Thoracic aorta (tissue), 2 donors: ENCODE data around the gene SMAD6. TPM values are rescaled to one million over a fixed set of nuclear protein-coding genes. Genes with fewer than 3 reads are reported as not detected.

Experiments
- ATAC-seq: fragments of 150-250 bp; one replicate; pipeline ENCODE4 v1.8.0; 2017; ENCODE audit warnings: low read depth; ENCODE audit not compliant: insufficient number of reproducible peaks, low FRiP score
- DNase-seq: peaks from one replicate; pipeline ENCODE4 v3.0.0-alpha.2; 2020; ENCODE audit warnings: low spot score
- H3K27ac ChIP-seq, 2 donors: fragments of 200-600 bp; sonication (generic); 1 replicate in 1 of 2; 2 replicates in 1 of 2; pipeline ENCODE4 v1.5.1; 2016; ENCODE audit warnings: mild to moderate bottlenecking in 2 of 2, moderate library complexity in 2 of 2
- H3K27me3 ChIP-seq: fragments of 200-600 bp; sonication (generic); replicated peaks from 2 replicates; pipeline ENCODE4 v1.6.0; 2016; ENCODE audit warnings: mild to moderate bottlenecking; ENCODE audit not compliant: insufficient read depth
- H3K36me3 ChIP-seq: fragments of 200-600 bp; sonication (generic); one replicate; pipeline ENCODE4 v1.5.1; 2016
- H3K4me1 ChIP-seq, 2 donors: fragments of 200-600 bp; sonication (generic); 1 replicate in 1 of 2; 2 replicates in 1 of 2; pipeline versions ENCODE4 v1.5.1 to v1.6.0; 2016; ENCODE audit warnings: low read depth in 2 of 2, mild to moderate bottlenecking in 1 of 2; ENCODE audit not compliant: control insufficient read depth in 1 of 2
- H3K4me3 ChIP-seq: fragments of 200-600 bp; sonication (generic); 2 replicates; pipeline ENCODE4 v1.5.1; 2016; ENCODE audit warnings: mild to moderate bottlenecking
- H3K9me3 ChIP-seq: fragments of 200-600 bp; sonication (generic); 2 replicates; pipeline ENCODE4 v1.5.1; 2016
- total RNA-seq, 2 donors: library from RNA; depleted of rRNA; stranded (reverse); fragments of >200 nt; gene quantifications; one replicate each; pipeline versions ENCODE4 v1.1.0 to v1.2.3, GENCODE V29; 2016
- TF ChIP-seq, protein P1 (sequence below): fragments of 200-600 bp; sonication (generic); IDR thresholded peaks from one replicate; pipeline ENCODE4 v1.5.1; 2019; ENCODE audit warnings: antibody characterized with exemption

The SMAD6 gene
- total RNA-seq, 2 donors from 2014 or later, result 73.3 to 113 TPM

DNA sequence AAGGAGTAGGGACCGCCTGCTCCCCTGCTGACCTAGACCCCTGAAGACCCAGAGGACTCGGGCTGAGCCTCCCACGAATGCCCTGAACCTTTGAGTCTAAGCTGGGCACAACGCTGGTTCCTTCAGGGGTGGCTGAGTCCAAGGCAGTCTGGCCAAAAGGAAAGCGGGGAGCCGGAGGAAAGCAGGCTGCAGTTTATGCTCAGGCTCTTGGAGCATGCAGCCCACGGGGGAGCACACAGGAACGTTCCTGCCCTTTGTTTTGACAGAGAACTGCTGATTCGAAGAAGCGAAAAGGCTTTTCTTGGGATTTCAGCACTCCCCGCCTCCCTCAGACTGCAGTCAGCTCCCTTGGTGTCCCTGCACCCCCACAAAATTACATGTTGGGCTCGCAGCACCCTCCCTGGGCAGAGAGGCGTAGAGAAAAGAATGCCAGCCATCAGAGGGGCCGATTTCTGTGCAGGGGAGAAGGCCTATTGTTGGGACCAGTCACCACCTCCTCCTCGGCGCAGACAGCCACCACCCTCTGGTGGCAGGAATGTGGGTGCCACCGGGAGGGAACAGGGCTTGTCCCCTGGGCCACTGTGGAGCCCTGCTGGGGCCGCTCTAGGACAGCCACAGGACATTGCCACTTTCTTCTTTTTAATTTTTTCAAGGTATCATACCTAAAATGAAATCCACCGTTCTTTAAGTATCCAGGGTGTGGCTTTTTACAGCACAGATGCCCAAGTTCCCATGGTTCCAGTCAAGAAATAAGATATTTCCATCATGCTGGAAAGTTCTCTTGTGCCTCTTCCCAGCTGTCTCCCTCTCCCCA lies 72.2 kb downstream of the SMAD6 start:
- peak; percentile 54 for ATAC-seq

DNA sequence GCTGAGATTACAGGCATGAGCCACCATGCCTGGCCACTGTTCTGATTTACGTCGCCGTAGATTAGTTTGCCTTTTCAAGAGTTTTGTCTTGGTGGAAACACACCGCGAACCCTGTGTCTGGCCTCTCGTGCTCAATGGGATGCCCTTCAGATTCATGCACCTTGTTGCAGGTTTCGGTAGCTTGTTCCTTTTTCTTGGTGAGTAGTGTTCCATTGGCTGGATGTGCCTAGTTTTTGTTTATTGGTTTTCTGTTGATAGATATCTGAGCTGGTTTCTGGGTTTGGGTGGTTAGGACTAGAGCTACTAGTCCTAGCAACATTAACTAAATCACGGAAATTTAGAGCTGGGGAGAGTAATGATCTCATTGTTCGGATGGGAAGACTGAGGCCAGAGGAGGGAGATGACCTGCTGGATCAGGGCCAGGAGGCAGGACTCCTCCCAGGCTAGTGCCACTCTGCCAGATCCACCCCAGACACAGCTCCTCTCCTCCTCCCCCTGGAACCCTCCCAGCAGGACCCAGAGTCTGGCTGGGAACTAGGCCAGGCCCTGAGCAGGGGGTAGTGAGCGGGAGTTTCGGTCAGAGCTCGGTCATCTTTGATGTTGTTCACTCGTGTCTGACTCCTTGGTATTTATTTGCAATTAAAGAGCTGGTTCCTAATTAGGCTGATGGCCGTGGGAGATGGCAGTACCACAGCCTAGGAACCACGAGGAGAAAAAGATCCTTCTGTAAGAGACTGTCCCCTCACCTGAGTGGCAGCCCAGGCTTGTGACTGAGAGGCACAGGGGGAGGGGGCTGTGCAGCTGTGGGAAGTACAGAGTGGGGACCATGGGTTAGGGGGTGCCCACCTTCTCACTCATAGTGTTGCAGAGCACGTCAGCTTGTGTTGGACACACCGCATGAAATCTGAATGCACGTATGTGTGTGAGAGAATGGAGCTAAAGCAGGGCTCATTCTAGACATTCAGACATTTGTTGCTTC lies 73.4 kb downstream of the SMAD6 start:
- TF ChIP-seq, protein P1, sequence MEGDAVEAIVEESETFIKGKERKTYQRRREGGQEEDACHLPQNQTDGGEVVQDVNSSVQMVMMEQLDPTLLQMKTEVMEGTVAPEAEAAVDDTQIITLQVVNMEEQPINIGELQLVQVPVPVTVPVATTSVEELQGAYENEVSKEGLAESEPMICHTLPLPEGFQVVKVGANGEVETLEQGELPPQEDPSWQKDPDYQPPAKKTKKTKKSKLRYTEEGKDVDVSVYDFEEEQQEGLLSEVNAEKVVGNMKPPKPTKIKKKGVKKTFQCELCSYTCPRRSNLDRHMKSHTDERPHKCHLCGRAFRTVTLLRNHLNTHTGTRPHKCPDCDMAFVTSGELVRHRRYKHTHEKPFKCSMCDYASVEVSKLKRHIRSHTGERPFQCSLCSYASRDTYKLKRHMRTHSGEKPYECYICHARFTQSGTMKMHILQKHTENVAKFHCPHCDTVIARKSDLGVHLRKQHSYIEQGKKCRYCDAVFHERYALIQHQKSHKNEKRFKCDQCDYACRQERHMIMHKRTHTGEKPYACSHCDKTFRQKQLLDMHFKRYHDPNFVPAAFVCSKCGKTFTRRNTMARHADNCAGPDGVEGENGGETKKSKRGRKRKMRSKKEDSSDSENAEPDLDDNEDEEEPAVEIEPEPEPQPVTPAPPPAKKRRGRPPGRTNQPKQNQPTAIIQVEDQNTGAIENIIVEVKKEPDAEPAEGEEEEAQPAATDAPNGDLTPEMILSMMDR, result no peak
- H3K27me3 ChIP-seq, result no peaks in the 10 kb centered on the region
- peak overlapping the region; percentile 58 to 77 for H3K27ac ChIP-seq
- no peak for ATAC-seq
- H3K36me3 ChIP-seq, result no peaks in the 10 kb centered on the region
- DNase-seq, result no peak
- H3K4me1 ChIP-seq, result peaks cover 28 to 73% of the 10 kb centered on the region in 2 donors
- no peak overlapping the region for H3K4me3 ChIP-seq
- no peaks in the 10 kb centered on the region for H3K9me3 ChIP-seq

More for the DNA sequence above, 72.2 kb downstream of the SMAD6 start:
- Histone ChIP-seq H3K36me3 (no peaks in the 10 kb centered on the region), H3K27ac (peak overlapping the region; percentile 66 to 77), H3K4me1 (peaks cover 22 to 67% of the 10 kb centered on the region in 2 donors), H3K27me3 (no peaks in the 10 kb centered on the region), H3K9me3 (no peaks in the 10 kb centered on the region), H3K4me3 (peak overlapping the region; percentile 19)
- peak; percentile 65 for DNase-seq
- TF ChIP-seq, protein P1, result peak; percentile 98

DNA sequence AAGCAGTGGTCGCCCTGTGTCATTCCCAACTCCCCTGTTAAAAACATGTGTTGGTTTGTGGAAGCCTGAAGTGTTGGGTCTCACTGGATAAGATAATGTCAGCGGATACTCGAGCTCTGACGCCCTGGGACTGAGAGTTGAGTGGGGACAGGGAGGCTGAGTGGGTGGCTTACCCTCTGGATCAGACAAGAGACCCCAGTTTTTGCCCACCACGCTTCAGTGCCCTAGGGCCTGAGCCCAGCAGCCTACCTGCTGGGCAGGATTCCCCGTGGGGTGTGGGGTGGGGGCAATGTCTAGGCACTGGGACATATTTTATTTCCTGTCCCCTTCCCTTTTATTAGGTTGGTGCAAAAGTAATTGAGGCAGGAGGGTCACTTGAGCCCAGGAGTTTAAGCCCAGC lies 75.0 kb downstream of the SMAD6 start:
- no peaks in the 10 kb centered on the region for H3K27me3 ChIP-seq
- peaks cover 3% of the 10 kb centered on the region for H3K36me3 ChIP-seq
- no peak overlapping the region for H3K27ac ChIP-seq
- H3K4me3 ChIP-seq, result no peak overlapping the region
- DNase-seq (no peak), ATAC-seq (no peak)
- peaks cover 29 to 75% of the 10 kb centered on the region in 2 donors for H3K4me1 ChIP-seq
- no peaks in the 10 kb centered on the region for H3K9me3 ChIP-seq
- TF ChIP-seq, protein P1, result no peak

DNA sequence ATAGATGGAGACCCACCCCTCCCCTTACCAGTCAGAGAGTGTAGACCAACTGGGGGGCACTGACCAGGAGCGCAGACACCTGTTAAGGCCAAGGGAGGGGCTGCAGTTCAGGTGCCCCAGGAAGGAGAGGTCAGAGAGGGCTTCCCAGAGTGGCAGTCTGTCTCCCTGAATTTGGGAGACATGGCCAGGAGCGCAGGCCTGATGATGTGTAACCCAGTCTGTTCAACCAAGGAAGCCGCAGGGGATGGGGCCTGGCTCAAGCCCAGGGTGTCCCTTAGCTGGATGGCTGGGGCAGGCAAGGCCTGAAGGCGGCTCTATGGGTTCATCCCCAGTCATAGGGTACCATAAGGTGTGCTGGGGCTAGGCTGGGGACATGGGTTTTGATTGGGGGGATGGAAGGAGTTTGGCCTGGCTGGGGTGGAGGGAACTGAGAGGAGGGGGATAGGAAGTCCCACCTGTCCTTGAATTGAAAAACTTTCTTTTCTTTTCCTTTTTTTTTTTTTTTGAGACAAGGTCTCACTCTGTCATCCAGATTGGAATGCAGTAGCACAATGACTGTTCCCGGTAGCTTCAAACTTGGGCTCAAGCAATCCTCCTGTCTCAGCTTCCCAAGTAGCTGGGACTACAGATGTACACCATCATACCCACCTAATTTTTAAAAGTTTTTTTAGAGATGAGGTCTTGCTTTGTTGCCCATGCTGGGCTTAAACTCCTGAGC lies 75.7 kb downstream of the SMAD6 start:
- H3K36me3 ChIP-seq, result peaks cover 3% of the 10 kb centered on the region
- peak overlapping the region; percentile 19 to 27 for H3K27ac ChIP-seq
- ATAC-seq (no peak), DNase-seq (no peak)
- H3K4me1 ChIP-seq, result peaks cover 25 to 78% of the 10 kb centered on the region in 2 donors
- TF ChIP-seq, protein P1, result no peak
- no peaks in the 10 kb centered on the region for H3K9me3 ChIP-seq
- no peak overlapping the region for H3K4me3 ChIP-seq
- H3K27me3 ChIP-seq, result no peaks in the 10 kb centered on the region
